Kidney tubule cell (primary cell): ENCODE results near the gene EEF1AKMT4.

Source experiments
- DNase-seq: peaks from one replicate; pipeline ENCODE4 v3.0.0-alpha.2; 2018; ENCODE audit warnings: low spot score

Gene EEF1AKMT4

GRCh38 chr3:184236033-184236410 lies 13.4 kb upstream of the EEF1AKMT4 start:
- no peak for DNase-seq

- DNase-seq: no peak
These were observed 12.8 kb upstream of the EEF1AKMT4 start for GRCh38 chr3:184236636-184237035.

GRCh38 chr3:184237211-184237610 lies 12.3 kb upstream of the EEF1AKMT4 start:
- DNase-seq: no peak

- DNase-seq: no peak
These were observed 11.7 kb upstream of the EEF1AKMT4 start for GRCh38 chr3:184237807-184238206.

GRCh38 chr3:184238246-184238818 lies 11.1 kb upstream of the EEF1AKMT4 start:
- DNase-seq: no peak

GRCh38 chr3:184239221-184239620 lies 10.3 kb upstream of the EEF1AKMT4 start:
- no peak for DNase-seq

- DNase-seq: no peak
These were observed 9.8 kb upstream of the EEF1AKMT4 start for GRCh38 chr3:184239708-184240107.

- DNase-seq: peak; percentile 14
These were observed 8.9 kb upstream of the EEF1AKMT4 start for GRCh38 chr3:184240384-184241140.

- DNase-seq: no peak
These were observed 8.4 kb upstream of the EEF1AKMT4 start for GRCh38 chr3:184241141-184241446.

- peak; percentile 81 for DNase-seq
These were observed 7.8 kb upstream of the EEF1AKMT4 start for GRCh38 chr3:184241447-184242296.

- DNase-seq: no peak
These were observed 7.2 kb upstream of the EEF1AKMT4 start for GRCh38 chr3:184242297-184242685.

GRCh38 chr3:184248454-184249411 lies 739 bp upstream of the EEF1AKMT4 start, which contains the start of gene ALG3:
ALG3 (minus strand) TSS chr3:184248962; CDS start chr3:184248940, 22 bp downstream.
- peak; percentile 86 for DNase-seq

GRCh38 chr3:184250167-184250828 lies 826 bp downstream of the EEF1AKMT4 start:
- DNase-seq: peak; percentile 93

GRCh38 chr3:184255291-184256039 lies 6.0 kb downstream of the EEF1AKMT4 start:
- peak; percentile 82 for DNase-seq

GRCh38 chr3:184257083-184257915 lies 7.8 kb downstream of the EEF1AKMT4 start:
- no peak for DNase-seq

- DNase-seq: no peak
These were observed 9.5 kb downstream of the EEF1AKMT4 start for GRCh38 chr3:184258926-184259325.

- no peak for DNase-seq
These were observed 10.0 kb downstream of the EEF1AKMT4 start for GRCh38 chr3:184259396-184259877.

- DNase-seq: peak; percentile 35
These were observed 10.6 kb downstream of the EEF1AKMT4 start for GRCh38 chr3:184259878-184260723.
